Astrocyte (in vitro differentiated cells and primary cell): ENCODE measurements around the gene ZNF367. TPM values are rescaled to one million over a fixed set of nuclear protein-coding genes. Genes with fewer than 3 reads are reported as not detected.
A peak's percentile ranks its signal among the peaks of the same experiment; 100 is the strongest.

Experiments
- DNase-seq: peaks from one replicate; pipeline ENCODE4 v3.0.0-alpha.2; 2010; ENCODE audit warnings: low read depth
- FAIRE-seq: peaks from 2 replicates; lab custom pipeline; 2011; peaks lifted over from hg19 to GRCh38; lab: Jason Lieb, UNC
- H2AFZ ChIP-seq: 2 replicates; pipeline ENCODE4 v1.6.0; 2012; ENCODE audit warnings: low read depth, low read length, inconsistent platforms
- H3K27ac ChIP-seq: 2 replicates; pipeline ENCODE4 v1.5.1; 2011; ENCODE audit warnings: low read depth, low read length, inconsistent platforms
- H3K27me3 ChIP-seq: 2 replicates; pipeline ENCODE4 v1.6.0; 2011; ENCODE audit warnings: low read length, inconsistent platforms; ENCODE audit not compliant: insufficient read depth
- H3K36me3 ChIP-seq: 2 replicates; pipeline ENCODE4 v1.5.1; 2011; ENCODE audit warnings: low read length, inconsistent platforms; ENCODE audit not compliant: insufficient read depth
- H3K4me1 ChIP-seq: 2 replicates; pipeline ENCODE4 v1.5.1; 2011; ENCODE audit warnings: low read length, inconsistent platforms; ENCODE audit not compliant: insufficient read depth
- H3K4me2 ChIP-seq: 2 replicates; pipeline ENCODE4 v1.6.0; 2012; ENCODE audit warnings: low read length, inconsistent platforms
- H3K4me3 ChIP-seq: 2 replicates; pipeline ENCODE4 v1.5.1; 2011; ENCODE audit warnings: low read depth, mild to moderate bottlenecking, low read length, inconsistent platforms; ENCODE audit not compliant: insufficient read depth
- H3K79me2 ChIP-seq: 2 replicates; pipeline ENCODE4 v1.6.0; 2012; ENCODE audit warnings: mild to moderate bottlenecking, low read length, inconsistent platforms; ENCODE audit not compliant: insufficient read depth
- H3K9ac ChIP-seq: 2 replicates; pipeline ENCODE4 v1.6.0; 2012; ENCODE audit warnings: mild to moderate bottlenecking, low read length, inconsistent platforms
- H3K9me3 ChIP-seq: 2 replicates; pipeline ENCODE4 v1.5.1; 2012; ENCODE audit warnings: low read depth, mild to moderate bottlenecking, low read length, inconsistent platforms; ENCODE audit not compliant: insufficient read depth
- H4K20me1 ChIP-seq: 2 replicates; pipeline ENCODE4 v1.6.0; 2012; ENCODE audit warnings: low read length, inconsistent platforms; ENCODE audit not compliant: insufficient read depth
- H3K27ac Mint-ChIP-seq: one replicate; pipeline ENCODE4 v1.8.0; 2021; ENCODE audit warnings: mild to moderate bottlenecking, mixed read lengths; ENCODE audit not compliant: unreplicated experiment
- H3K27me3 Mint-ChIP-seq: one replicate; pipeline ENCODE4 v1.8.0; 2021; ENCODE audit warnings: low read depth, mixed read lengths; ENCODE audit not compliant: unreplicated experiment
- H3K36me3 Mint-ChIP-seq: one replicate; pipeline ENCODE4 v1.8.0; 2021; ENCODE audit warnings: low read depth, mixed read lengths; ENCODE audit not compliant: unreplicated experiment
- H3K4me1 Mint-ChIP-seq: one replicate; pipeline ENCODE4 v1.8.0; 2021; ENCODE audit warnings: low read depth, mixed read lengths; ENCODE audit not compliant: unreplicated experiment
- H3K4me3 Mint-ChIP-seq: one replicate; pipeline ENCODE4 v1.8.0; 2021; ENCODE audit warnings: mild to moderate bottlenecking, moderate library complexity, mixed read lengths; ENCODE audit not compliant: unreplicated experiment
- H3K9me3 Mint-ChIP-seq: one replicate; pipeline ENCODE4 v1.8.0; 2021; ENCODE audit warnings: mild to moderate bottlenecking, mixed read lengths; ENCODE audit not compliant: unreplicated experiment
- CTCF ChIP-seq: IDR thresholded peaks from 2 replicates; pipeline ENCODE4 v1.5.1; 2011; ENCODE audit warnings: low read depth, mild to moderate bottlenecking, inconsistent platforms, low read length, moderate library complexity; ENCODE audit not compliant: insufficient read depth
- EZH2 ChIP-seq: IDR thresholded peaks from 2 replicates; pipeline ENCODE4 v1.6.1; 2012; ENCODE audit warnings: mild to moderate bottlenecking, low read length, inconsistent platforms; ENCODE audit not compliant: insufficient read depth
- total RNA-seq: library from RNA; stranded (reverse); gene quantifications from 2 replicates; pipeline ENCODE4 v1.2.1, GENCODE V29; 2021

ZNF367 gene
- total RNA-seq, 1 donor from 2014 or later = 0.89 TPM

- H3K36me3 ChIP-seq = no peaks in the 10 kb centered on the region
- no peaks in the 10 kb centered on the region for H4K20me1 ChIP-seq
- no peak overlapping the region for H2AFZ ChIP-seq
- peak overlapping the region; percentile 42 for H3K27ac ChIP-seq
- Mint-ChIP-seq H3K4me1 (peaks cover 21% of the 10 kb centered on the region), H3K27me3 (no peaks in the 10 kb centered on the region), H3K36me3 (peaks cover 11% of the 10 kb centered on the region), H3K27ac (no peak overlapping the region), H3K9me3 (peaks cover 3% of the 10 kb centered on the region), H3K4me3 (no peak overlapping the region)
- no peak for FAIRE-seq
- TF ChIP-seq CTCF (no peak), EZH2 (no peak)
- peak overlapping the region; percentile 35 for H3K4me2 ChIP-seq
- H3K9ac ChIP-seq = no peak overlapping the region
- peaks cover 14% of the 10 kb centered on the region for H3K4me1 ChIP-seq
- peaks cover 3% of the 10 kb centered on the region for H3K9me3 ChIP-seq
- peak overlapping the region; percentile 2 for H3K4me3 ChIP-seq
- no peaks in the 10 kb centered on the region for H3K79me2 ChIP-seq
- H3K27me3 ChIP-seq = no peaks in the 10 kb centered on the region
- no peak for DNase-seq
These were observed 74.4 kb downstream of the ZNF367 start for GRCh38 chr9:96343515-96344360.

- H3K36me3 Mint-ChIP-seq = peaks cover 4% of the 10 kb centered on the region
These were observed 75.5 kb downstream of the ZNF367 start for GRCh38 chr9:96342571-96343245.

More at GRCh38 chr9:96342571-96343245, 75.5 kb downstream of the ZNF367 start:
- Mint-ChIP-seq H3K4me3 (no peak overlapping the region), H3K27ac (no peak overlapping the region), H3K4me1 (peaks cover 21% of the 10 kb centered on the region), H3K27me3 (no peaks in the 10 kb centered on the region), H3K9me3 (no peaks in the 10 kb centered on the region)
- Histone ChIP-seq H4K20me1 (no peaks in the 10 kb centered on the region), H3K27ac (no peak overlapping the region), H3K36me3 (no peaks in the 10 kb centered on the region), H3K4me1 (peaks cover 14% of the 10 kb centered on the region), H3K9me3 (no peaks in the 10 kb centered on the region), H3K4me3 (no peak overlapping the region), H3K4me2 (no peak overlapping the region), H3K79me2 (no peaks in the 10 kb centered on the region), H2AFZ (no peak overlapping the region), H3K27me3 (no peaks in the 10 kb centered on the region), H3K9ac (no peak overlapping the region)
- TF ChIP-seq EZH2 (no peak), CTCF (no peak)
- no peak for DNase-seq
- FAIRE-seq = no peak
